Measurements from ENCODE around the gene CERT1.

CERT1 gene

GRCh38 chr5:75412111-75412990 is 99.1 kb downstream of the CERT1 start:
- no peak for DNase-seq (ENCODE audit: low read depth in 1 of 2, low spot score in 1 of 2)

- no peak for DNase-seq (ENCODE audit: low read depth in 1 of 2, low spot score in 1 of 2)
Measured at GRCh38 chr5:75405296-75405695, 106.1 kb downstream of the CERT1 start.

GRCh38 chr5:75395277-75395676 is 116.2 kb downstream of the CERT1 start:
- DNase-seq (ENCODE audit: low read depth in 1 of 2, low spot score in 1 of 2): no peak

- no peak for DNase-seq (ENCODE audit: low read depth in 1 of 2, low spot score in 1 of 2)
Measured at GRCh38 chr5:75389430-75389829, 122.0 kb downstream of the CERT1 start.

- DNase-seq (ENCODE audit: low read depth in 1 of 2, low spot score in 1 of 2): no peak
Measured at GRCh38 chr5:75387806-75388205, 123.6 kb downstream of the CERT1 start.

GRCh38 chr5:75384218-75384617 is 127.2 kb downstream of the CERT1 start:
- DNase-seq (ENCODE audit: low read depth in 1 of 2, low spot score in 1 of 2): no peak

- DNase-seq (ENCODE audit: low read depth in 1 of 2, low spot score in 1 of 2): no peak
Measured at GRCh38 chr5:75381456-75381855, 130.0 kb downstream of the CERT1 start.

- DNase-seq (ENCODE audit: low read depth in 1 of 2, low spot score in 1 of 2): no peak
Measured at GRCh38 chr5:75380099-75380498, 131.3 kb downstream of the CERT1 start.

GRCh38 chr5:75375414-75375813 is 136.0 kb downstream of the CERT1 start:
- no peak for DNase-seq (ENCODE audit: low read depth in 1 of 2, low spot score in 1 of 2)

GRCh38 chr5:75374394-75374814 is 137.0 kb downstream of the CERT1 start:
- DNase-seq (ENCODE audit: low read depth in 1 of 2, low spot score in 1 of 2): no peak

GRCh38 chr5:75373862-75374261 is 137.6 kb downstream of the CERT1 start:
- DNase-seq (ENCODE audit: low read depth in 1 of 2, low spot score in 1 of 2): no peak

GRCh38 chr5:75368391-75368790 is 143.0 kb downstream of the CERT1 start:
- DNase-seq (ENCODE audit: low read depth in 1 of 2, low spot score in 1 of 2): no peak

GRCh38 chr5:75367401-75367800 is 144.0 kb downstream of the CERT1 start:
- no peak for DNase-seq (ENCODE audit: low read depth in 1 of 2, low spot score in 1 of 2)

GRCh38 chr5:75366787-75367186 is 144.6 kb downstream of the CERT1 start:
- DNase-seq (ENCODE audit: low read depth in 1 of 2, low spot score in 1 of 2): no peak

- no peak for DNase-seq (ENCODE audit: low read depth in 1 of 2, low spot score in 1 of 2)
Measured at GRCh38 chr5:75365740-75366139, 145.7 kb downstream of the CERT1 start.

- no peak for DNase-seq (ENCODE audit: low read depth in 1 of 2, low spot score in 1 of 2)
Measured at GRCh38 chr5:75364571-75365280, 146.7 kb downstream of the CERT1 start.

- no peak for DNase-seq (ENCODE audit: low read depth in 1 of 2, low spot score in 1 of 2)
Measured at GRCh38 chr5:75363726-75364495, 147.5 kb downstream of the CERT1 start.

- DNase-seq (ENCODE audit: low read depth in 1 of 2, low spot score in 1 of 2): no peak
Measured at GRCh38 chr5:75363111-75363510, 148.3 kb downstream of the CERT1 start.

GRCh38 chr5:75362474-75362975 is 148.9 kb downstream of the CERT1 start:
- DNase-seq (ENCODE audit: low read depth in 1 of 2, low spot score in 1 of 2): no peak

GRCh38 chr5:75361310-75361709 is 150.1 kb downstream of the CERT1 start:
- DNase-seq (ENCODE audit: low read depth in 1 of 2, low spot score in 1 of 2): no peak

- no peak for DNase-seq (ENCODE audit: low read depth in 1 of 2, low spot score in 1 of 2)
Measured at GRCh38 chr5:75358117-75358516, 153.3 kb downstream of the CERT1 start.
